Liver (tissue), 9 donors: Measurements from ENCODE around the gene ZNF280B. TPM values are rescaled to one million over a fixed set of nuclear protein-coding genes. Genes with fewer than 3 reads are reported as not detected.
A peak's percentile ranks its signal among the peaks of the same experiment; 100 is the strongest.

Source experiments
- DNase-seq: peaks from one replicate; pipeline ENCODE4 v3.0.0-alpha.2; 2017; ENCODE audit warnings: low spot score
- H3K27ac ChIP-seq, 2 donors: one replicate each; pipeline ENCODE4 v1.7.0; 2013; ENCODE audit warnings: inconsistent platforms in 2 of 2, low read length in 2 of 2, control low read depth in 1 of 2, low read depth in 1 of 2, mild to moderate bottlenecking in 1 of 2
- H3K27me3 ChIP-seq, 4 donors: one replicate each; pipeline versions ENCODE4 v1.6.1 to v1.7.0; 2013; ENCODE audit warnings: low read length in 3 of 4, inconsistent platforms in 1 of 4, mild to moderate bottlenecking in 1 of 4, moderate library complexity in 1 of 4; ENCODE audit not compliant: control insufficient read depth in 4 of 4, insufficient read depth in 4 of 4
- H3K36me3 ChIP-seq, 4 donors: one replicate each; pipeline versions ENCODE4 v1.6.1 to v1.7.0; 2013; ENCODE audit warnings: low read length in 3 of 4, mild to moderate bottlenecking in 3 of 4, low read depth in 1 of 4, moderate library complexity in 1 of 4; ENCODE audit not compliant: control insufficient read depth in 4 of 4, insufficient read depth in 3 of 4
- H3K4me1 ChIP-seq, 4 donors: one replicate each; pipeline versions ENCODE4 v1.6.1 to v1.7.0; 2013; ENCODE audit warnings: low read length in 3 of 4, mild to moderate bottlenecking in 3 of 4, moderate library complexity in 1 of 4; ENCODE audit not compliant: control insufficient read depth in 4 of 4, insufficient read depth in 4 of 4
- H3K4me3 ChIP-seq, 3 donors: one replicate each; pipeline versions ENCODE4 v1.6.1 to v1.7.0; 2013; ENCODE audit warnings: low read length in 3 of 3, control low read depth in 1 of 3, low read depth in 1 of 3, mild to moderate bottlenecking in 1 of 3
- H3K9ac ChIP-seq, 2 donors: one replicate each; pipeline ENCODE4 v1.7.0; 2013; ENCODE audit warnings: low read length in 2 of 2, mild to moderate bottlenecking in 2 of 2, moderate library complexity in 2 of 2, control low read depth in 1 of 2, low read depth in 1 of 2
- H3K9me3 ChIP-seq, 4 donors: one replicate each; pipeline versions ENCODE4 v1.6.1 to v1.7.0; 2013; ENCODE audit warnings: low read length in 3 of 4; ENCODE audit not compliant: control insufficient read depth in 4 of 4
- ATF3 ChIP-seq: IDR thresholded peaks from 2 replicates; pipeline ENCODE4 v1.6.1; 2016; ENCODE audit warnings: antibody characterized with exemption
- CTCF ChIP-seq: fragments of 150-350 bp; IDR thresholded peaks from 2 replicates; pipeline ENCODE4 v1.5.1; 2017; ENCODE audit warnings: improper control_type of control experiment, low read depth, low read length; ENCODE audit not compliant: missing input control
- EGR1 ChIP-seq, 2 donors: IDR thresholded peaks; 2 replicates each; pipeline ENCODE4 v1.6.1; 2016 to 2018; ENCODE audit warnings: antibody characterized with exemption in 2 of 2, low read depth in 2 of 2
- FOXA2 ChIP-seq: IDR thresholded peaks from 2 replicates; pipeline ENCODE4 v1.6.1; 2016; ENCODE audit warnings: antibody characterized with exemption
- GABPA ChIP-seq, 2 donors: IDR thresholded peaks in 1 of 2; conservative IDR thresholded peaks in 1 of 2; 2 replicates each; pipeline ENCODE4 v1.6.1; 2016; ENCODE audit warnings: antibody characterized with exemption in 2 of 2, mild to moderate bottlenecking in 1 of 2, moderate library complexity in 1 of 2
- HNF4A ChIP-seq, 2 donors: conservative IDR thresholded peaks; 2 replicates each; pipeline ENCODE4 v1.6.1; 2016; ENCODE audit warnings: antibody characterized with exemption in 2 of 2, mild to moderate bottlenecking in 2 of 2
- HNF4G ChIP-seq: IDR thresholded peaks from 2 replicates; pipeline ENCODE4 v1.6.1; 2016; ENCODE audit warnings: antibody characterized with exemption
- JUND ChIP-seq, 2 donors: IDR thresholded peaks; 2 replicates each; pipeline ENCODE4 v1.6.1; 2016; ENCODE audit warnings: antibody characterized with exemption in 2 of 2
- MAX ChIP-seq: IDR thresholded peaks from 2 replicates; pipeline ENCODE4 v1.6.1; 2016; ENCODE audit warnings: antibody characterized with exemption
- NR2F2 ChIP-seq: IDR thresholded peaks from 2 replicates; pipeline ENCODE4 v1.6.1; 2016; ENCODE audit warnings: antibody characterized with exemption
- RAD21 ChIP-seq, 2 donors: IDR thresholded peaks; 2 replicates each; pipeline ENCODE4 v1.6.1; 2016; ENCODE audit warnings: antibody characterized with exemption in 2 of 2, mild to moderate bottlenecking in 2 of 2
- REST ChIP-seq: IDR thresholded peaks from 2 replicates; pipeline ENCODE4 v1.6.1; 2016; ENCODE audit warnings: antibody characterized with exemption, mild to moderate bottlenecking
- RXRA ChIP-seq, 2 donors: IDR thresholded peaks; 2 replicates each; pipeline ENCODE4 v1.6.1; 2017 to 2018; ENCODE audit warnings: antibody characterized with exemption in 2 of 2, mild to moderate bottlenecking in 1 of 2
- SP1 ChIP-seq: IDR thresholded peaks from 2 replicates; pipeline ENCODE4 v1.6.1; 2018; ENCODE audit warnings: antibody characterized with exemption, mild to moderate bottlenecking
- TAF1 ChIP-seq: conservative IDR thresholded peaks from 2 replicates; pipeline ENCODE4 v1.6.1; 2016; ENCODE audit warnings: antibody characterized with exemption, mild to moderate bottlenecking
- YY1 ChIP-seq: IDR thresholded peaks from 2 replicates; pipeline ENCODE4 v1.6.1; 2016; ENCODE audit warnings: antibody characterized with exemption, mild to moderate bottlenecking
- ZBTB33 ChIP-seq: IDR thresholded peaks from 2 replicates; pipeline ENCODE4 v1.6.1; 2016; ENCODE audit warnings: antibody characterized with exemption
- WGBS: extraction: QIAGEN DNeasy Blood & Tissue Kit; methylation state at CpG from one replicate; pipeline ENCODE4 v1.1.7; 2013; 5-methylcytosine and 5-hydroxymethylcytosine counted together
- polyA plus RNA-seq, 2 donors: library from polyadenylated mRNA; stranded (reverse) in 1 of 2; unstranded in 1 of 2; fragments of 200-250 nt in 1 of 2; fragments of >200 nt in 1 of 2; fragmentation: Nextera tagmentation in 1 of 2; extraction: Ambion mirVana in 1 of 2; gene quantifications; one replicate each; pipeline versions ENCODE4 v1.2.1 to v1.2.3, GENCODE V29; 2013 to 2015
- total RNA-seq, 2 donors: library from RNA; depleted of rRNA; stranded (reverse); fragments of >200 nt; gene quantifications; one replicate each; pipeline ENCODE4 v1.2.3, GENCODE V29; 2014
- donor health status: healthy.
- donor health status: healthy.
- donor health status: healthy.
- donor health status: healthy.
- donor health status: healthy.

ZNF280B gene
- total and polyA plus RNA-seq, 4 donors, result 0.03 to 0.84 (median 0.06) TPM

- Histone ChIP-seq H3K9ac (no peak overlapping the region), H3K27ac (no peak overlapping the region), H3K9me3 (peaks cover 2 to 12% (median 10%) of the 10 kb centered on the region in 4 donors), H3K4me3 (no peak overlapping the region), H3K4me1 (no peaks in the 10 kb centered on the region), H3K27me3 (peaks cover 0 to 2% (median under 1%) of the 10 kb centered on the region in 4 donors), H3K36me3 (no peaks in the 10 kb centered on the region)
- DNase-seq, result peak; percentile 58
- TF ChIP-seq RXRA (IDR thresholded peaks at IDR 0.05) (no peak), EGR1 (IDR thresholded peaks at IDR 0.05; ENCODE audit: low read depth in 2 of 2) (no peak), CTCF (peak; percentile 64), NR2F2 (no peak), RAD21 (IDR thresholded peaks at IDR 0.05) (peak; percentile 81 to 85)
- WGBS, result 29% methylated on average over 18 of the region's 18 CpGs
These were observed 44.5 kb downstream of the ZNF280B start for GRCh38 chr22:22463855-22464540.

GRCh38 chr22:22462813-22463567 is 45.6 kb downstream of the ZNF280B start:
- peaks cover 7 to 18% (median 12%) of the 10 kb centered on the region in 4 donors for H3K9me3 ChIP-seq
- WGBS, result 42% methylated on average over 6 of the region's 6 CpGs
- H3K9ac ChIP-seq, result no peak overlapping the region
- no peak for DNase-seq
- H3K27me3 ChIP-seq, result peaks cover 0 to 2% (median under 1%) of the 10 kb centered on the region in 4 donors
- H3K27ac ChIP-seq, result no peak overlapping the region
- H3K36me3 ChIP-seq, result no peaks in the 10 kb centered on the region
- TF ChIP-seq RXRA (IDR thresholded peaks at IDR 0.05), result no peak
- no peak for TF ChIP-seq SP1
- TF ChIP-seq YY1, result no peak
- TF ChIP-seq ZBTB33, result no peak
- no peak for TF ChIP-seq TAF1
- no peak for TF ChIP-seq ATF3
- H3K4me1 ChIP-seq, result no peaks in the 10 kb centered on the region
- H3K4me3 ChIP-seq, result no peak overlapping the region

GRCh38 chr22:22461583-22461982 is 47.0 kb downstream of the ZNF280B start:
- Histone ChIP-seq H3K4me1 (no peaks in the 10 kb centered on the region), H3K27ac (no peak overlapping the region), H3K27me3 (peaks cover 0 to 2% (median under 1%) of the 10 kb centered on the region in 4 donors), H3K4me3 (no peak overlapping the region), H3K9ac (no peak overlapping the region), H3K9me3 (peaks cover 11 to 19% (median 13%) of the 10 kb centered on the region in 4 donors), H3K36me3 (no peaks in the 10 kb centered on the region)
- 68% methylated on average over 7 of the region's 7 CpGs for WGBS
- no peak for DNase-seq
- no peak for TF ChIP-seq ATF3
- no peak for TF ChIP-seq GABPA (IDR thresholded peaks at IDR 0.05 in 1 of 2, conservative IDR thresholded peaks at IDR 0.05 in 1 of 2)
- TF ChIP-seq HNF4A (conservative IDR thresholded peaks at IDR 0.05), result no peak
- TF ChIP-seq HNF4G, result no peak
- TF ChIP-seq REST, result no peak
- TF ChIP-seq EGR1 (IDR thresholded peaks at IDR 0.05; ENCODE audit: low read depth in 2 of 2), result no peak
- no peak for TF ChIP-seq RAD21 (IDR thresholded peaks at IDR 0.05)
- TF ChIP-seq JUND (IDR thresholded peaks at IDR 0.05), result no peak
- TF ChIP-seq RXRA (IDR thresholded peaks at IDR 0.05), result no peak
- TF ChIP-seq TAF1, result no peak
- TF ChIP-seq FOXA2, result no peak
- no peak for TF ChIP-seq MAX
- TF ChIP-seq NR2F2, result no peak
